ENCODE measurements around the gene NLGN1. TPM values are rescaled to one million over a fixed set of nuclear protein-coding genes. Genes with fewer than 3 reads are reported as not detected.

Gene NLGN1
- total RNA-seq, 2 donors from 2014 or later, result 0.36 to 11.7 TPM

DNA sequence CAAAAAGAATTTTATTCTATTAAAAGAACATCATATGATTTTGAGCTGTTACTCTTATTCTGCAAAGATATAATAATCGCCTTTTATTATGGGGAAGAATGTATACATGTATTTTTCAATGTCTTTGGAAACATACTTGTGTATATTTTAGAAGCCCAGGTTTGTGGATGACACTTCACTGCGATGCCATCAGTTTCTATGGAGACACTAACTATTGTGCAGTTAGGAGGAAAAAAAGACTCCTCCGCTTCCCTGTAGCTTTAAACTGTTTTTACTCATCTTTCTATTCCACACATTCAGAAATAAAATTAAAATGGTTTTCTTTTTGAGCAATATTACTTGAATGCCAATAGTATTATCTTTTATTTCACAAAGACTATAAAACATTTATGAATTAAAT lies 305.0 kb downstream of the NLGN1 start:
- no peaks in the 10 kb centered on the region for H3K4me1 ChIP-seq (replicated peaks)
- no peaks in the 10 kb centered on the region for H3K27me3 ChIP-seq (replicated peaks; ENCODE audit: insufficient read depth)
- no peak overlapping the region for H3K27ac ChIP-seq
- intact Hi-C loops (cut with DNase I), result no loop called here
- no peak for DNase-seq (ENCODE audit: low spot score)
- no peaks in the 10 kb centered on the region for H3K9me3 ChIP-seq
- no peak overlapping the region for H3K4me3 ChIP-seq
- TF ChIP-seq POLR2AphosphoS5 (IDR thresholded peaks at IDR 0.05) (no peak), POLR2A (IDR thresholded peaks at IDR 0.05) (no peak)
- TF ChIP-seq, protein P1, sequence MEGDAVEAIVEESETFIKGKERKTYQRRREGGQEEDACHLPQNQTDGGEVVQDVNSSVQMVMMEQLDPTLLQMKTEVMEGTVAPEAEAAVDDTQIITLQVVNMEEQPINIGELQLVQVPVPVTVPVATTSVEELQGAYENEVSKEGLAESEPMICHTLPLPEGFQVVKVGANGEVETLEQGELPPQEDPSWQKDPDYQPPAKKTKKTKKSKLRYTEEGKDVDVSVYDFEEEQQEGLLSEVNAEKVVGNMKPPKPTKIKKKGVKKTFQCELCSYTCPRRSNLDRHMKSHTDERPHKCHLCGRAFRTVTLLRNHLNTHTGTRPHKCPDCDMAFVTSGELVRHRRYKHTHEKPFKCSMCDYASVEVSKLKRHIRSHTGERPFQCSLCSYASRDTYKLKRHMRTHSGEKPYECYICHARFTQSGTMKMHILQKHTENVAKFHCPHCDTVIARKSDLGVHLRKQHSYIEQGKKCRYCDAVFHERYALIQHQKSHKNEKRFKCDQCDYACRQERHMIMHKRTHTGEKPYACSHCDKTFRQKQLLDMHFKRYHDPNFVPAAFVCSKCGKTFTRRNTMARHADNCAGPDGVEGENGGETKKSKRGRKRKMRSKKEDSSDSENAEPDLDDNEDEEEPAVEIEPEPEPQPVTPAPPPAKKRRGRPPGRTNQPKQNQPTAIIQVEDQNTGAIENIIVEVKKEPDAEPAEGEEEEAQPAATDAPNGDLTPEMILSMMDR (IDR thresholded peaks at IDR 0.05), result no peak
- WGBS, result 96% methylated on average over 3 of the region's 3 CpGs
- no peaks in the 10 kb centered on the region for H3K36me3 ChIP-seq

DNA sequence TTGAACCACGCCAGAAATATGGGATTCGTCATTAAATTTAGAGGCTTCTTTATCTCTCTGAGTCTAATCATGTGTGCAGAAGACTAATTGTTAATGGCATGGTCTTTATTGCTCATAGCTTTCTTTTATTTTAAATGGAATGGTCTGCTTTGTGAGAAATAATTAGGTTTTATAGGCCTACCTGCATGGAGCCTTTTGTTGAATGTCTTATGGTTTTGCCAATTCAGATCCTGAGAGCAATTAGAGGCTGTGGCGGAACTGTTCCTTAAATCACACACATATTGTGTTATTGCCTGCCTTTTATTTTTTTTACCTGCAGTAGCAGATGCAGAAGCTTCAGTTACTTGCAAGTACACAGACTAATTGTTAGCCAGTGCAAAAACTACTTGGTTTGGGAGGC lies 306.2 kb downstream of the NLGN1 start:
- intact Hi-C loops (cut with DNase I), result no loop called here
- TF ChIP-seq POLR2A (IDR thresholded peaks at IDR 0.05) (no peak), POLR2AphosphoS5 (IDR thresholded peaks at IDR 0.05) (no peak)
- TF ChIP-seq, protein P1 (IDR thresholded peaks at IDR 0.05), result no peak
- no peaks in the 10 kb centered on the region for H3K36me3 ChIP-seq
- H3K27ac ChIP-seq, result no peak overlapping the region
- H3K9me3 ChIP-seq, result no peaks in the 10 kb centered on the region
- no peak for DNase-seq (ENCODE audit: low spot score)
- no peak overlapping the region for H3K4me3 ChIP-seq
- WGBS, result 78% methylated on average over 3 of the region's 3 CpGs
- no peaks in the 10 kb centered on the region for H3K27me3 ChIP-seq (replicated peaks; ENCODE audit: insufficient read depth)
- no peaks in the 10 kb centered on the region for H3K4me1 ChIP-seq (replicated peaks)

GRCh38 chr3:173706630-173707029 lies 309.1 kb downstream of the NLGN1 start:
- Histone ChIP-seq H3K27ac (no peak overlapping the region), H3K4me3 (no peak overlapping the region), H3K9me3 (no peaks in the 10 kb centered on the region), H3K36me3 (no peaks in the 10 kb centered on the region), H3K4me1 (replicated peaks) (no peaks in the 10 kb centered on the region), H3K27me3 (replicated peaks; ENCODE audit: insufficient read depth) (no peaks in the 10 kb centered on the region)
- intact Hi-C loops (cut with DNase I), result no loop called here
- TF ChIP-seq POLR2AphosphoS5 (IDR thresholded peaks at IDR 0.05), result no peak
- TF ChIP-seq POLR2A (IDR thresholded peaks at IDR 0.05), result no peak
- TF ChIP-seq, protein P1 (IDR thresholded peaks at IDR 0.05), result no peak
- WGBS, result over 99% methylated on average over 9 of the region's 9 CpGs
- no peak for DNase-seq (ENCODE audit: low spot score)

DNA sequence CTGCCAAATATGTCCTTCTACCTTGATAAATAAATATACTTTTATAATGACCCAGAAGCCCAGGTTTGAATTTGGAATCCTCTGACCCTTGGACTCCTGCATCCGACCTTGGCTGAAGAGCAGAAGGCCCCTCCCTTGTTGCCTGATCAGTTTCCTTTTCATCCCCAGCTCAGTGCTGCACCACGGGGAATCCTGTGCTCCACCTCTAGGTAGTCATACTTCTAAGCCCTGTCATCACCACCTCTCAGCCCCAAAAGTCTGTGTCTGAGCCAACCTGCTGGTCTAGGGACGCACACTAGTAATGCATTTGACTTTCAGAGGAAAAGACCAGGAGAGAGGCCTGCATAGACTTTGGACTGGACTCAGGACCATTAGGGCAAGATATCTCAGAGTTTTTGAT lies 310.6 kb downstream of the NLGN1 start:
- Histone ChIP-seq H3K36me3 (no peaks in the 10 kb centered on the region), H3K4me1 (replicated peaks) (no peaks in the 10 kb centered on the region)
- WGBS, result 84% methylated on average over 3 of the region's 3 CpGs

DNA sequence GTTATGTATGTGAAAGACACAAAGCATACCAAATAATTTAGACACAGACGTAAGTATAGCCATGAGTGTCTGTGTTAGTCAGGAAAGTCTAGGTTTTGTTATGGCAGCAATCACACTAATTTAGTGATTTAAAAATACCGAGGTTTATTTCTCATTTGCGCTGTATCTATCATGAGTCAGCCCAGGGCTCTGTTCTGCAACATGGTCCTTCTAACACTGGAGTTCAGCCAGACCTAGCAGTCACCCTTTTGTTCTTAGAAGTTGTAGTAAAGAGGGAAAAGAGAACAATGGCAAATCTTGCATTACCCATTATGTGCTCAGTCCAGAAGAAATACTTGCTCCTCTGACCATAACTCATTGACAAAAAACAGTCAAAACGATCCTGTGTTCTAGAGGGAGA lies 311.5 kb downstream of the NLGN1 start:
- intact Hi-C loops (cut with DNase I), result no loop called here
- H3K27ac ChIP-seq, result no peak overlapping the region
- no peaks in the 10 kb centered on the region for H3K27me3 ChIP-seq (replicated peaks; ENCODE audit: insufficient read depth)
- DNase-seq (ENCODE audit: low spot score), result no peak
- WGBS, result 85% methylated on average over 4 of the region's 4 CpGs
- no peaks in the 10 kb centered on the region for H3K36me3 ChIP-seq
- TF ChIP-seq POLR2A (IDR thresholded peaks at IDR 0.05) (no peak), POLR2AphosphoS5 (IDR thresholded peaks at IDR 0.05) (no peak)
- TF ChIP-seq, protein P1 (IDR thresholded peaks at IDR 0.05), result no peak
- no peak overlapping the region for H3K4me3 ChIP-seq
- H3K4me1 ChIP-seq (replicated peaks), result no peaks in the 10 kb centered on the region
- no peaks in the 10 kb centered on the region for H3K9me3 ChIP-seq

More for the DNA sequence above, 310.6 kb downstream of the NLGN1 start:
- H3K4me3 ChIP-seq, result no peak overlapping the region
- no peaks in the 10 kb centered on the region for H3K27me3 ChIP-seq (replicated peaks; ENCODE audit: insufficient read depth)
- H3K9me3 ChIP-seq, result no peaks in the 10 kb centered on the region
- no peak overlapping the region for H3K27ac ChIP-seq
- TF ChIP-seq, protein P1 (IDR thresholded peaks at IDR 0.05), result no peak
- no peak for TF ChIP-seq POLR2AphosphoS5 (IDR thresholded peaks at IDR 0.05)
- no peak for TF ChIP-seq POLR2A (IDR thresholded peaks at IDR 0.05)
- DNase-seq (ENCODE audit: low spot score), result no peak
- intact Hi-C loops (cut with DNase I), result no loop called here
